Astrocyte of the spinal cord (primary cell): ENCODE measurements around the gene RSF1.
"Not testable (repeated sequence)": the region's sequence is repeated elsewhere in the genome, so short reads cannot be mapped to it uniquely, and the experiment has no call there.

Source experiments
- DNase-seq: peaks from one replicate; pipeline ENCODE4 v3.0.0; 2011; ENCODE audit warnings: low read depth, low spot score
- H3K4me3 ChIP-seq: 2 replicates; pipeline ENCODE4 v1.5.1; 2011; ENCODE audit warnings: low read depth, mild to moderate bottlenecking, low read length, moderate library complexity
- in situ Hi-C: cut with HindIII; loops from 2 replicates; pipeline ENCODE4 v1.10.0; 2017; ENCODE audit warnings: low sequenced_read_pairs
- TF ChIP-seq, protein P1 (sequence below): IDR thresholded peaks from 2 replicates; pipeline ENCODE4 v1.5.1; 2012; ENCODE audit warnings: low read depth, mild to moderate bottlenecking, low read length, inconsistent platforms

The RSF1 gene

DNA sequence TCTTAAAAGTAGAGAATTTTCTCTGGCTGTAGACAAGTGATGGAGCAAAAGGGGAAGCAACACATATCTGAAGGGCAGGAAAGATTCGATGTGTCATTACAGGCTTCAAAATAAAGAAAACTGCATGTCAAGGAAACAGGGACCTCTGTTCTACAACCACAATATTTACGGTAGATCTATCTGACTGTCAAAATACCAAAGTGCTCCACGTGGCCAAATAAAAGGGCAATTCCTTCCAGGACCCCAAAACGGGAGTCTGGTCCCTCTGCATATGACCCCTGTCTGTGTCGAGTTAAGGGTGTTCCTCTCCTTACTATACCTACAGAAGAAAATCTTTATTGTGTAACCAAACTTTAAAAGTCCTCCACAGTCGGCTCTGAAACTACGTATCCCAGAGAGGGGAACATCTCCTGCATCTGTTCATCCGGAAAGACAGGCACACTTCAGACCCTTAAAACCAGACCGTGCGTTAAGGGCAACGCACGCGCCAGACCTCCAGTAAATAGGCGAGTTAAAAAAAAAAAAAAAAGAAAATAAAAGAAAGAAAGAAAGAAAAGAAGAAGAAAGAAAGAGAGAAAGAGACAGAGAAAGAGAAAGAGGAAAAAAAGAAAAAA is 183.7 kb downstream of the RSF1 start:
- DNase-seq = no peak
- TF ChIP-seq, protein P1, sequence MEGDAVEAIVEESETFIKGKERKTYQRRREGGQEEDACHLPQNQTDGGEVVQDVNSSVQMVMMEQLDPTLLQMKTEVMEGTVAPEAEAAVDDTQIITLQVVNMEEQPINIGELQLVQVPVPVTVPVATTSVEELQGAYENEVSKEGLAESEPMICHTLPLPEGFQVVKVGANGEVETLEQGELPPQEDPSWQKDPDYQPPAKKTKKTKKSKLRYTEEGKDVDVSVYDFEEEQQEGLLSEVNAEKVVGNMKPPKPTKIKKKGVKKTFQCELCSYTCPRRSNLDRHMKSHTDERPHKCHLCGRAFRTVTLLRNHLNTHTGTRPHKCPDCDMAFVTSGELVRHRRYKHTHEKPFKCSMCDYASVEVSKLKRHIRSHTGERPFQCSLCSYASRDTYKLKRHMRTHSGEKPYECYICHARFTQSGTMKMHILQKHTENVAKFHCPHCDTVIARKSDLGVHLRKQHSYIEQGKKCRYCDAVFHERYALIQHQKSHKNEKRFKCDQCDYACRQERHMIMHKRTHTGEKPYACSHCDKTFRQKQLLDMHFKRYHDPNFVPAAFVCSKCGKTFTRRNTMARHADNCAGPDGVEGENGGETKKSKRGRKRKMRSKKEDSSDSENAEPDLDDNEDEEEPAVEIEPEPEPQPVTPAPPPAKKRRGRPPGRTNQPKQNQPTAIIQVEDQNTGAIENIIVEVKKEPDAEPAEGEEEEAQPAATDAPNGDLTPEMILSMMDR = no peak
- in situ Hi-C loops = no loop called here
- H3K4me3 ChIP-seq = peak overlapping the region; percentile 71

GRCh38 chr11:77633926-77634325 is 186.6 kb downstream of the RSF1 start:
- H3K4me3 ChIP-seq, DNase-seq, in situ Hi-C loops: not testable (repeated sequence)

- TF ChIP-seq, protein P1 = no peak
- in situ Hi-C loops = no loop called here
- no peak overlapping the region for H3K4me3 ChIP-seq
- no peak for DNase-seq
Measured at GRCh38 chr11:77630157-77630710, 190.3 kb downstream of the RSF1 start.

GRCh38 chr11:77619576-77620198 is 200.8 kb downstream of the RSF1 start:
- in situ Hi-C loops = no loop called here
- no peak overlapping the region for H3K4me3 ChIP-seq
- DNase-seq = peak; percentile 58
- TF ChIP-seq, protein P1 = peak; percentile 68

DNA sequence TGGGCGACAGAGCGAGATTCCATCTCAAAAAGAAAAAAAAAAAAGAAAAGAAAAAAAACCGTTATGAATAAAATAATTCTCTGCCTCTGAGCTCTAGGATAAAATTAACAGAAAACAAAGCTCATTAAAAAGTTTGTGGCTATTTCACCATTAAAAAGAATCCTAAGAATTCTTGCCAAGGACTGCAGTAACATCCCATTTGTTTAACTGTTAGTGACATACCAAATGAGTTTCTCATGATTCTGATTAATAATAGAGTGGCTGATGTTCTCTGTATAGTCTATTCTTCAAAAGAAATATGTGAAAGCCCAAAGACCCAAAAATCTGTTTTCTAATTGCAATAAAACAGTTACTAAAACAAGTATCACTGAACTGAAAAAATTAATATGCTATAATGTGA is 202.6 kb downstream of the RSF1 start:
- DNase-seq = no peak
- H3K4me3 ChIP-seq = no peak overlapping the region
- TF ChIP-seq, protein P1 = no peak
- in situ Hi-C loops = no loop called here

DNA sequence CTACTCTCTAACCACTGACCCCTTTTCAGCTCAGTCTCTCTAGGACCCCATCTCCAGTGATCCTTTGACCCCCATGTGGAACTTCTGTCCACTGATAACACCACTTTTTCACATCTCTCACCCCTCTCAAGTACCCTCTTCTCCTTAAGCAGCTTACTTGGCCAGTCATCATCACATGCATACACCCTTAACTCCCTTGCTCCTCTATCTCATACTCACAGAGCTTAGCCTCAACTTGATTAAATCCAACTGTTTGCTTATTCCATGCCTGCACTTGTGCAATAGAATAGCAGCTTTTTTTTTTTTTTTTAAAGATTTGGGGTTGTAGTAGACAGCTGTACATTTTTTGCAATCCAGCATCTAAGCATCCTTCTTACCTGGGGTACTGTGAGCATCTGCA is 208.6 kb downstream of the RSF1 start:
- TF ChIP-seq, protein P1 = no peak
- no peak for DNase-seq
- no peak overlapping the region for H3K4me3 ChIP-seq
- in situ Hi-C loops = no loop called here
